Inflammatory macrophage (primary cell): ENCODE data around the gene THRAP3.

ENCODE experiments used
- DNase-seq, 2 donors: peaks; one replicate each; pipeline ENCODE4 v3.0.0-alpha.2; 2020 to 2022

THRAP3 gene

DNA sequence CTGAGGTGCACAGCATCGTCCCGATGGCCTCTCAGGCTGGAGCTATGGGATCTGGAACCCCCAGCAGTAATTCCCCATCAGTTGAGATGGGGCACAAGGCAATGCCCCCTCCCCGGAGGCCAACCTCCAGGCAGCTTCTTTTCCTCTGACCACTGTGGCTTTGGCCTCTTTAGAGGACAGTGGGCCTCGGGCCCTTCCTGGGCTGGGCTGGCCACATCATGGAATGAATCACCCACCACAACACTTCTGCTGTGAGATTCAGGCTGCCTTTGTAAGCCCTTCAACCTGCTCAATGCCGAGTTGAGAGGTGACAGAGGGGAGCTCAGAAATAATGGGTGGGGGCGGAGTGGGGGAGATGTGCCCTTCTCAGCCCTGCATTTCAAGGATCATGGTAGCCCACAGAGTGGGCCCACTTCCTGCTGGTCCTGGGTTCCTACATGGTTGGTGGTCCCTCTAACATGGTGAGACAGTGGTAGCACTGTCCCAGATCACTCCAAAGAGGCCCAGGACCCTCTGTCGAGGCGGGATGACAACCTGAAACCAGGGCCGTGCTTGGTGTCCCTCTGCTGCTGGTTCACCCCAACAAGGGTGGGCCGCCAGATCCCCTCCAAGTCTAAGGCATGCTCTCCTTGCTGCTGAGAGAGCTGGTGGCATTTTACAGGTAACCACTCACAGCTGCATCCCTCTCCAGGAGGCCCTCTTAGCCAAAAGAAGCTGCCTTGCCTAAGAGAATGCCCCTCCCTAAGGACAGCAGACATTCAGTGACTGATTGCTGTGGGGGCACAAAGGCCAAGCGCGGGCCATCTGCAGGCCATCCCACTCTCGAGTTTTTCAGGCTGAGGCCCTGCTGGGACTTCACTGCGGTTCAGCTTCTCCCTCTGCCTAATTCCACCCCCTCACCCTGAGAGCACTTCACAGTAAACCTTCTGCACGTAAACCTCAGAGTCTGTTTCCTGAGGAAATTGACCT is 129.0 kb downstream of the THRAP3 start:
- DNase-seq = no peak

DNA sequence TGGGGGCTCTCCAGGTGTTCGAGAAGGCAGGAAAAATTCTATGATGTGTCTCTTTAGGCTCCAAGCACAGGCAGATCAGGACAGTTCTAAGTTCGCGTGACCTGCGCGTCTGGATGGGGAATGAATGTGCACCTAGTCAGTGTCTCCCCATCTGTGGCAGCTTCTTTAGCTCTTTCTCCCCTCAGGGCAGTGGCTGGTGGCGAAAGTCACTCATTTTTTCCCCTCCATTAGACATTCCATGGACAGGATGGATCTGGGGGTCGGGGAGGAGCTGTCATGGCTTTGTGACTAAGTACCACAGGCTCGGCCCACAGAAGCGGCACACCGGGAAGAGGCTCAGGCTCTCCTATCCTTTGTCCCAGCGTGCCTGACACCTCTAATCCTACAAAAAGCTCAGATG is 130.2 kb downstream of the THRAP3 start:
- no peak for DNase-seq
